PC-9 (cell line): ENCODE measurements around the gene MGRN1. TPM values are rescaled to one million over a fixed set of nuclear protein-coding genes. Genes with fewer than 3 reads are reported as not detected.

Source experiments
- BruUV-seq: library from RNA; stranded (reverse); fragments of 400-500 nt; replicated peaks from 2 replicates; lab custom pipeline; 2021; lab: Mats Ljungman, UMichigan
- CTCF ChIA-PET: fragments of 300-600 bp; sonication (Branson Sonifier 250); formaldehyde crosslinking; loops from one replicate; lab custom pipeline; 2022; ENCODE audit warnings: antibody characterized with exemption; lab: Charles Lee
- POLR2A ChIA-PET: fragments of 300-600 bp; sonication (Branson Sonifier 250); formaldehyde crosslinking; loops from one replicate; lab custom pipeline; 2022; ENCODE audit warnings: antibody characterized with exemption; ENCODE audit not compliant: unreplicated experiment; lab: Charles Lee
- DNase-seq, 2 experiments: peaks; one replicate each; pipeline versions ENCODE4 v3.0.0 to v3.0.0-alpha.2; 2015 to 2022; ENCODE audit warnings: mixed read lengths in 1 of 2
- H2AFZ ChIP-seq: fragments of 200-600 bp; sonication (generic); 2 replicates; pipeline ENCODE4 v1.8.1; 2017; ENCODE audit warnings: antibody characterized with exemption
- H3F3A ChIP-seq: fragments of 200-600 bp; sonication (generic); 2 replicates; pipeline ENCODE4 v1.8.1; 2017; ENCODE audit warnings: antibody characterized with exemption, mild to moderate bottlenecking, low read depth; ENCODE audit not compliant: insufficient read depth
- H3K27ac ChIP-seq: fragments of 200-600 bp; sonication (generic); 2 replicates; pipeline ENCODE4 v1.6.1; 2016; ENCODE audit warnings: mixed run types
- H3K27me3 ChIP-seq: fragments of 200-600 bp; sonication (generic); 2 replicates; pipeline ENCODE4 v1.6.1; 2016; ENCODE audit warnings: low read depth, mixed run types; ENCODE audit not compliant: insufficient read depth
- H3K36me3 ChIP-seq: fragments of 200-600 bp; sonication (generic); 2 replicates; pipeline ENCODE4 v1.6.1; 2016; ENCODE audit warnings: low read depth, mixed run types
- H3K4me1 ChIP-seq: fragments of 200-600 bp; sonication (generic); replicated peaks from 2 replicates; pipeline ENCODE4 v1.6.1; 2016; ENCODE audit warnings: mixed run types; ENCODE audit not compliant: insufficient read depth
- H3K4me2 ChIP-seq: fragments of 200-600 bp; sonication (generic); 2 replicates; pipeline ENCODE4 v1.6.1; 2017; ENCODE audit warnings: mixed run types
- H3K4me3 ChIP-seq: fragments of 200-600 bp; sonication (generic); 2 replicates; pipeline ENCODE4 v1.6.1; 2016; ENCODE audit warnings: mixed run types
- H3K79me2 ChIP-seq: fragments of 200-600 bp; sonication (generic); 2 replicates; pipeline ENCODE4 v1.6.1; 2017; ENCODE audit warnings: low read depth, mixed run types
- H3K9me2 ChIP-seq: fragments of 200-600 bp; sonication (generic); 2 replicates; pipeline ENCODE4 v1.8.1; 2017; ENCODE audit warnings: mild to moderate bottlenecking; ENCODE audit not compliant: insufficient read depth
- H3K9me3 ChIP-seq: fragments of 200-600 bp; sonication (generic); 2 replicates; pipeline ENCODE4 v1.8.1; 2016; ENCODE audit warnings: low read depth; ENCODE audit not compliant: insufficient read depth
- H4K20me1 ChIP-seq: fragments of 200-600 bp; sonication (generic); 2 replicates; pipeline ENCODE4 v1.8.1; 2017; ENCODE audit not compliant: insufficient read depth
- EZH2 ChIP-seq: fragments of 200-600 bp; sonication (generic); IDR thresholded peaks from 2 replicates; pipeline ENCODE4 v1.8.0; 2017; ENCODE audit warnings: antibody characterized with exemption, low read depth
- intact Hi-C: fragments of 100-400 bp; cut with micrococcal nuclease; formaldehyde crosslinking; loops from one replicate; pipeline ENCODE4 v1.10.0; 2022; ENCODE audit not compliant: unreplicated experiment
- total RNA-seq: library from RNA; stranded (reverse); gene quantifications from 2 replicates; pipeline ENCODE4 v1.2.3, GENCODE V29; 2021
- TF ChIP-seq, protein P1 (sequence below): fragments of 200-600 bp; sonication (generic); conservative IDR thresholded peaks from 2 replicates; pipeline ENCODE4 v1.6.1; 2017; ENCODE audit warnings: mixed run types, antibody characterized with exemption, mild to moderate bottlenecking, moderate library complexity

The MGRN1 gene
- total RNA-seq, 1 experiment from 2014 or later = 70.4 TPM

- CTCF ChIA-PET = no interaction called here
These were observed 42.0 kb downstream of the MGRN1 start for GRCh38 chr16:4666537-4667202.

DNA sequence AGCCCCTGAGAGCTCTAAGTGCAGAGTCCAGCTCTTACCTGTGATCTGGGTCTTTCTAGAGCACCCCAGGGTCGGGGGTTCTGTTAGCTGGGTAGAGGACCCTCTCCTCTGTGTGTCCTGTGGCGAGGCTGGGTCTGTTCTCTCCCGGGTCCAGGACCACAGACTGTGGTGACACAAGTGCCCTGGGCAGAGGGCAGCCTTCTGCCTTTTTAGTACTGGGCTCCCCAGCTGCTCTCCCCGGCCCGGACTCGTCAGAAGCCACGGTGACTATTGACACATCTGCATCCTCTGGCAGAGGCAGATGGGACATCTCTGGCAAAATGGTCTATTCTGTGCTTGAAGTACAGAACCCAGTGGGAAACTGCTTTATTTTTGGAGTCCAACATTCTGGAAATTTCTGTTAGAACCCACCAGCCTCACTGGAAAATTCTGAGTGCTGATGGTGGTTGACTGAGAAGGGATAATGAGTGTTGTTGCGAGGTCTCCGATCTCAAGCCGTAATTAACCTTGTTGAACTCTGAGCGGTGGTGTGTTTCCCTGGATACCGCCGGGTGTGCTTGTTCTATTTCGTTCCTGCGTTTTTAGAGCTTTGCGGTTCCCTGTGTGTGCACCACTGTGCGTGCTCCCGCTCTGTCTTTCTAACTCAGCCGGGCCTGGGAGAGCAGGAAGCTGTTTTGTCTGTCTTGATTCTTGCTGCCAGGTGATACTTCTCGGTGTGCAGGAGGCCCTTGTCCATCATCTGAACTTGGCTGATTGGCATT lies 42.8 kb downstream of the MGRN1 start:
- Histone ChIP-seq H3K4me3 (no peak overlapping the region), H4K20me1 (no peaks in the 10 kb centered on the region), H3K9me3 (no peaks in the 10 kb centered on the region), H3K4me2 (no peak overlapping the region), H3K4me1 (no peaks in the 10 kb centered on the region), H3K36me3 (peaks cover 7% of the 10 kb centered on the region; the same call in 1 of the 2 replicates), H3K79me2 (no peaks in the 10 kb centered on the region), H3K9me2 (no peaks in the 10 kb centered on the region), H3K27me3 (no peaks in the 10 kb centered on the region), H3K27ac (no peak overlapping the region), H2AFZ (no peak overlapping the region), H3F3A (peaks cover 3% of the 10 kb centered on the region; the same call in 1 of the 2 replicates)
- TF ChIP-seq EZH2 = no peak
- TF ChIP-seq, protein P1, sequence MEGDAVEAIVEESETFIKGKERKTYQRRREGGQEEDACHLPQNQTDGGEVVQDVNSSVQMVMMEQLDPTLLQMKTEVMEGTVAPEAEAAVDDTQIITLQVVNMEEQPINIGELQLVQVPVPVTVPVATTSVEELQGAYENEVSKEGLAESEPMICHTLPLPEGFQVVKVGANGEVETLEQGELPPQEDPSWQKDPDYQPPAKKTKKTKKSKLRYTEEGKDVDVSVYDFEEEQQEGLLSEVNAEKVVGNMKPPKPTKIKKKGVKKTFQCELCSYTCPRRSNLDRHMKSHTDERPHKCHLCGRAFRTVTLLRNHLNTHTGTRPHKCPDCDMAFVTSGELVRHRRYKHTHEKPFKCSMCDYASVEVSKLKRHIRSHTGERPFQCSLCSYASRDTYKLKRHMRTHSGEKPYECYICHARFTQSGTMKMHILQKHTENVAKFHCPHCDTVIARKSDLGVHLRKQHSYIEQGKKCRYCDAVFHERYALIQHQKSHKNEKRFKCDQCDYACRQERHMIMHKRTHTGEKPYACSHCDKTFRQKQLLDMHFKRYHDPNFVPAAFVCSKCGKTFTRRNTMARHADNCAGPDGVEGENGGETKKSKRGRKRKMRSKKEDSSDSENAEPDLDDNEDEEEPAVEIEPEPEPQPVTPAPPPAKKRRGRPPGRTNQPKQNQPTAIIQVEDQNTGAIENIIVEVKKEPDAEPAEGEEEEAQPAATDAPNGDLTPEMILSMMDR = no peak
- intact Hi-C loops = no loop called here
- CTCF ChIA-PET = no interaction called here
- DNase-seq = no peak
- POLR2A ChIA-PET = no interaction called here
- BruUV-seq = no TSS peak

More at GRCh38 chr16:4666537-4667202, 42.0 kb downstream of the MGRN1 start:
- H3K9me2 ChIP-seq = no peaks in the 10 kb centered on the region
- H3K4me2 ChIP-seq = no peak overlapping the region
- DNase-seq = no peak
- H3K9me3 ChIP-seq = no peaks in the 10 kb centered on the region
- no TSS peak for BruUV-seq
- H3K4me1 ChIP-seq = no peaks in the 10 kb centered on the region
- POLR2A ChIA-PET = no interaction called here
- intact Hi-C loops = no loop called here
- no peak overlapping the region for H3K27ac ChIP-seq
- H3K36me3 ChIP-seq = peaks cover 7% of the 10 kb centered on the region; the same call in 1 of the 2 replicates
- no peaks in the 10 kb centered on the region for H3K27me3 ChIP-seq
- TF ChIP-seq, protein P1 = no peak
- TF ChIP-seq EZH2 = no peak
- no peak overlapping the region for H3K4me3 ChIP-seq
- H3F3A ChIP-seq = peaks cover 3% of the 10 kb centered on the region; the same call in 1 of the 2 replicates
- H3K79me2 ChIP-seq = no peaks in the 10 kb centered on the region
- no peaks in the 10 kb centered on the region for H4K20me1 ChIP-seq
- no peak overlapping the region for H2AFZ ChIP-seq

- H3K36me3 ChIP-seq = peaks cover 7% of the 10 kb centered on the region; the same call in 1 of the 2 replicates
- POLR2A ChIA-PET = no interaction called here
- H4K20me1 ChIP-seq = no peaks in the 10 kb centered on the region
- CTCF ChIA-PET = no interaction called here
- no TSS peak for BruUV-seq
- no peaks in the 10 kb centered on the region for H3K27me3 ChIP-seq
- intact Hi-C loops = no loop called here
- no peak for DNase-seq
- no peaks in the 10 kb centered on the region for H3K9me3 ChIP-seq
- H3K27ac ChIP-seq = no peak overlapping the region
- TF ChIP-seq, protein P1 = no peak
- TF ChIP-seq EZH2 = no peak
- H3K4me3 ChIP-seq = no peak overlapping the region
- no peak overlapping the region for H2AFZ ChIP-seq
- H3K4me2 ChIP-seq = no peak overlapping the region
- H3K9me2 ChIP-seq = no peaks in the 10 kb centered on the region
- H3K4me1 ChIP-seq = no peaks in the 10 kb centered on the region
- no peaks in the 10 kb centered on the region for H3K79me2 ChIP-seq
- peaks cover 3% of the 10 kb centered on the region; the same call in 1 of the 2 replicates for H3F3A ChIP-seq
These were observed 43.8 kb downstream of the MGRN1 start for GRCh38 chr16:4668313-4668960.
